ENCODE measurements around the gene MBD4.
"Not testable (repeated sequence)": the region's sequence is repeated elsewhere in the genome, so short reads cannot be mapped to it uniquely, and the experiment has no call there.

The MBD4 gene

GRCh38 chr3:129439817-129440617 lies at the start of gene MBD4, which contains the start of gene IFT122:
Gene MBD4 (minus strand): TSS chr3:129439948. CDS start chr3:129439833, 115 bp downstream.
Gene IFT122 (plus strand): TSS chr3:129440224. CDS start chr3:129440331, 107 bp downstream.
- H3K4me3 ChIP-seq (ENCODE audit: low read depth, low read length), result peak within 1 kb of the TSS; percentile 100
- peaks cover 33% of the 10 kb centered on the region for H3K36me3 ChIP-seq (ENCODE audit: control insufficient read depth, insufficient read depth, low read length)
- peak within 1 kb of the TSS; percentile 94 for H3K27ac ChIP-seq (ENCODE audit: low read depth, low read length)
- peaks cover 20% of the 10 kb centered on the region for H3K4me1 ChIP-seq (ENCODE audit: control insufficient read depth, insufficient read depth, low read length)
- H3K9ac ChIP-seq (ENCODE audit: low read depth, low read length), result peak within 1 kb of the TSS; percentile 67
- H3K27me3 ChIP-seq (ENCODE audit: control insufficient read depth, insufficient read depth, low read length), result no peaks in the 10 kb centered on the region
- H3K9me3 ChIP-seq (ENCODE audit: control insufficient read depth, insufficient read depth, low read length), result no peaks in the 10 kb centered on the region

GRCh38 chr3:129489258-129489657 lies 49.5 kb upstream of the MBD4 start:
- not testable (repeated sequence) for H3K9me3 ChIP-seq (ENCODE audit: control insufficient read depth, insufficient read depth, low read length); H3K36me3 ChIP-seq (ENCODE audit: control insufficient read depth, insufficient read depth, low read length); H3K27ac ChIP-seq (ENCODE audit: low read depth, low read length); H3K4me3 ChIP-seq (ENCODE audit: low read depth, low read length); H3K27me3 ChIP-seq (ENCODE audit: control insufficient read depth, insufficient read depth, low read length); H3K9ac ChIP-seq (ENCODE audit: low read depth, low read length)
- H3K4me1 ChIP-seq (ENCODE audit: control insufficient read depth, insufficient read depth, low read length), result peaks cover 15% of the 10 kb centered on the region

GRCh38 chr3:129487868-129488335 lies 48.2 kb upstream of the MBD4 start:
- H3K9me3 ChIP-seq (ENCODE audit: control insufficient read depth, insufficient read depth, low read length); H3K4me3 ChIP-seq (ENCODE audit: low read depth, low read length); H3K27ac ChIP-seq (ENCODE audit: low read depth, low read length); H3K27me3 ChIP-seq (ENCODE audit: control insufficient read depth, insufficient read depth, low read length); H3K9ac ChIP-seq (ENCODE audit: low read depth, low read length); H3K36me3 ChIP-seq (ENCODE audit: control insufficient read depth, insufficient read depth, low read length): not testable (repeated sequence)
- H3K4me1 ChIP-seq (ENCODE audit: control insufficient read depth, insufficient read depth, low read length), result peaks cover 13% of the 10 kb centered on the region

- Histone ChIP-seq H3K27me3 (ENCODE audit: control insufficient read depth, insufficient read depth, low read length) (no peaks in the 10 kb centered on the region), H3K4me3 (ENCODE audit: low read depth, low read length) (no peak overlapping the region), H3K9ac (ENCODE audit: low read depth, low read length) (no peak overlapping the region), H3K9me3 (ENCODE audit: control insufficient read depth, insufficient read depth, low read length) (no peaks in the 10 kb centered on the region), H3K4me1 (ENCODE audit: control insufficient read depth, insufficient read depth, low read length) (peaks cover 13% of the 10 kb centered on the region), H3K36me3 (ENCODE audit: control insufficient read depth, insufficient read depth, low read length) (peaks cover 12% of the 10 kb centered on the region), H3K27ac (ENCODE audit: low read depth, low read length) (no peak overlapping the region)
These were observed 47.6 kb upstream of the MBD4 start for GRCh38 chr3:129487183-129487867.

GRCh38 chr3:129486664-129487035 lies 46.9 kb upstream of the MBD4 start:
- H3K27ac ChIP-seq (ENCODE audit: low read depth, low read length), result peak overlapping the region; percentile 64
- H3K4me1 ChIP-seq (ENCODE audit: control insufficient read depth, insufficient read depth, low read length), result peaks cover 13% of the 10 kb centered on the region
- H3K27me3 ChIP-seq (ENCODE audit: control insufficient read depth, insufficient read depth, low read length), result no peaks in the 10 kb centered on the region
- H3K4me3 ChIP-seq (ENCODE audit: low read depth, low read length), result no peak overlapping the region
- no peaks in the 10 kb centered on the region for H3K9me3 ChIP-seq (ENCODE audit: control insufficient read depth, insufficient read depth, low read length)
- H3K9ac ChIP-seq (ENCODE audit: low read depth, low read length), result peak overlapping the region; percentile 23; the same call in 1 of the 2 replicates
- peaks cover 16% of the 10 kb centered on the region for H3K36me3 ChIP-seq (ENCODE audit: control insufficient read depth, insufficient read depth, low read length)

GRCh38 chr3:129485721-129486663 lies 46.2 kb upstream of the MBD4 start:
- peaks cover 13% of the 10 kb centered on the region for H3K4me1 ChIP-seq (ENCODE audit: control insufficient read depth, insufficient read depth, low read length)
- no peaks in the 10 kb centered on the region for H3K9me3 ChIP-seq (ENCODE audit: control insufficient read depth, insufficient read depth, low read length)
- no peaks in the 10 kb centered on the region for H3K27me3 ChIP-seq (ENCODE audit: control insufficient read depth, insufficient read depth, low read length)
- H3K4me3 ChIP-seq (ENCODE audit: low read depth, low read length), result no peak overlapping the region
- peak overlapping the region; percentile 23; the same call in 1 of the 2 replicates for H3K9ac ChIP-seq (ENCODE audit: low read depth, low read length)
- peak overlapping the region; percentile 64 for H3K27ac ChIP-seq (ENCODE audit: low read depth, low read length)
- H3K36me3 ChIP-seq (ENCODE audit: control insufficient read depth, insufficient read depth, low read length), result peaks cover 17% of the 10 kb centered on the region

- not testable (repeated sequence) for H3K4me3 ChIP-seq (ENCODE audit: low read depth, low read length); H3K27me3 ChIP-seq (ENCODE audit: control insufficient read depth, insufficient read depth, low read length); H3K9me3 ChIP-seq (ENCODE audit: control insufficient read depth, insufficient read depth, low read length); H3K9ac ChIP-seq (ENCODE audit: low read depth, low read length); H3K27ac ChIP-seq (ENCODE audit: low read depth, low read length)
- Histone ChIP-seq H3K36me3 (ENCODE audit: control insufficient read depth, insufficient read depth, low read length) (peaks cover 26% of the 10 kb centered on the region), H3K4me1 (ENCODE audit: control insufficient read depth, insufficient read depth, low read length) (peaks cover 13% of the 10 kb centered on the region)
These were observed 45.4 kb upstream of the MBD4 start for GRCh38 chr3:129485146-129485545.

- Histone ChIP-seq H3K4me1 (ENCODE audit: control insufficient read depth, insufficient read depth, low read length) (peaks cover 13% of the 10 kb centered on the region), H3K36me3 (ENCODE audit: control insufficient read depth, insufficient read depth, low read length) (peaks cover 36% of the 10 kb centered on the region)
These were observed 44.1 kb upstream of the MBD4 start for GRCh38 chr3:129483870-129484269.

GRCh38 chr3:129482721-129483120 lies 43.0 kb upstream of the MBD4 start:
- Histone ChIP-seq H3K9ac (ENCODE audit: low read depth, low read length) (no peak overlapping the region), H3K27ac (ENCODE audit: low read depth, low read length) (no peak overlapping the region), H3K27me3 (ENCODE audit: control insufficient read depth, insufficient read depth, low read length) (no peaks in the 10 kb centered on the region), H3K4me1 (ENCODE audit: control insufficient read depth, insufficient read depth, low read length) (peaks cover 13% of the 10 kb centered on the region), H3K9me3 (ENCODE audit: control insufficient read depth, insufficient read depth, low read length) (no peaks in the 10 kb centered on the region), H3K36me3 (ENCODE audit: control insufficient read depth, insufficient read depth, low read length) (peaks cover 47% of the 10 kb centered on the region), H3K4me3 (ENCODE audit: low read depth, low read length) (no peak overlapping the region)

More at GRCh38 chr3:129483870-129484269, 44.1 kb upstream of the MBD4 start:
- Histone ChIP-seq H3K4me3 (ENCODE audit: low read depth, low read length) (no peak overlapping the region), H3K27me3 (ENCODE audit: control insufficient read depth, insufficient read depth, low read length) (no peaks in the 10 kb centered on the region), H3K9ac (ENCODE audit: low read depth, low read length) (no peak overlapping the region), H3K9me3 (ENCODE audit: control insufficient read depth, insufficient read depth, low read length) (no peaks in the 10 kb centered on the region), H3K27ac (ENCODE audit: low read depth, low read length) (no peak overlapping the region)

GRCh38 chr3:129481766-129482332 lies 42.1 kb upstream of the MBD4 start:
- Histone ChIP-seq H3K9ac (ENCODE audit: low read depth, low read length) (no peak overlapping the region), H3K36me3 (ENCODE audit: control insufficient read depth, insufficient read depth, low read length) (peaks cover 54% of the 10 kb centered on the region), H3K27ac (ENCODE audit: low read depth, low read length) (no peak overlapping the region), H3K4me3 (ENCODE audit: low read depth, low read length) (no peak overlapping the region), H3K27me3 (ENCODE audit: control insufficient read depth, insufficient read depth, low read length) (no peaks in the 10 kb centered on the region), H3K9me3 (ENCODE audit: control insufficient read depth, insufficient read depth, low read length) (no peaks in the 10 kb centered on the region), H3K4me1 (ENCODE audit: control insufficient read depth, insufficient read depth, low read length) (peaks cover 10% of the 10 kb centered on the region)
